ENCODE data around the gene OR52A1. TPM values are rescaled to one million over a fixed set of nuclear protein-coding genes. Genes with fewer than 3 reads are reported as not detected.

OR52A1 gene
- total RNA-seq, 2 experiments from 2014 or later: not detected

DNA sequence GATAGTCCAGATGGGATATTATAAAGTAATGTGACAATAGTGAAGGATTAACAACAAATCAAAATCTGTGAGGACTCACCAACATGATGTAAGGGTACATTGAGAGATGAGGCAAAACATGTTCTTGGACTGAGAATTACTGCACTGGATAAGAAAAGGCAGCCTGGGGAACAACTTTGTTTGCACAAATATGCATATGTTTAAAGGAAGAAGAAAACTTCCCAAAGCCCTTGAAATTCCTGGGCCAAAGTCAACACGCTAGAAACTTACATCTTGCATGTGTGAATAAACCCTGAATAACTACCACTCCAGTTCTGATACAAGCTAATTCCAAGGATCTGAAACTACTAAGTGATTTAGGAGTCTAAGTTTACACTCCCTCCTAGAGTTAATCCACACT, 17.5 kb downstream of the OR52A1 start:
- CTCF ChIA-PET: interaction anchor here (0.5 kb wide), 1 partner anchor 211 kb away, joined by 3 read pairs; no protein-coding TSS in a partner anchor
- POLR2A ChIA-PET: no interaction called here

DNA sequence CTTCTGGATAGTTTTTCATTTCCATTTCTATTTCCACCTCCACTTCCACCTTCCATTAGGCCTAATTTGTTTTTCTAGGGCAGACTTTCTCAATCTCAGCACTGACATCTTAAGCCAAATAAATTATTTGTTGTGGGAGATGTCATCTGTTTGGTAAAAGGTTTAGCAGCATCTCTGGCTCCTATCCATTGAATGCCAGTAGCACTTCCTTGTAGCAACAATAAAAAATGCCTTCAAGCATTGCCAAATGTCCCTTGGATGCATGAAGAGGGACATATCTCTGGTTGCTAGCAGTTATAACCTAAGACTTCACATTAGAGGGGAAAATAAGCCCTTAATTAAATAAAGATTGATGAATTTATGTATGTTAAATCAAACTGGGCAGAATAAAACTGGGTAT, 18.3 kb downstream of the OR52A1 start:
- ChIA-PET CTCF (no interaction called here), POLR2A (no interaction called here)

DNA sequence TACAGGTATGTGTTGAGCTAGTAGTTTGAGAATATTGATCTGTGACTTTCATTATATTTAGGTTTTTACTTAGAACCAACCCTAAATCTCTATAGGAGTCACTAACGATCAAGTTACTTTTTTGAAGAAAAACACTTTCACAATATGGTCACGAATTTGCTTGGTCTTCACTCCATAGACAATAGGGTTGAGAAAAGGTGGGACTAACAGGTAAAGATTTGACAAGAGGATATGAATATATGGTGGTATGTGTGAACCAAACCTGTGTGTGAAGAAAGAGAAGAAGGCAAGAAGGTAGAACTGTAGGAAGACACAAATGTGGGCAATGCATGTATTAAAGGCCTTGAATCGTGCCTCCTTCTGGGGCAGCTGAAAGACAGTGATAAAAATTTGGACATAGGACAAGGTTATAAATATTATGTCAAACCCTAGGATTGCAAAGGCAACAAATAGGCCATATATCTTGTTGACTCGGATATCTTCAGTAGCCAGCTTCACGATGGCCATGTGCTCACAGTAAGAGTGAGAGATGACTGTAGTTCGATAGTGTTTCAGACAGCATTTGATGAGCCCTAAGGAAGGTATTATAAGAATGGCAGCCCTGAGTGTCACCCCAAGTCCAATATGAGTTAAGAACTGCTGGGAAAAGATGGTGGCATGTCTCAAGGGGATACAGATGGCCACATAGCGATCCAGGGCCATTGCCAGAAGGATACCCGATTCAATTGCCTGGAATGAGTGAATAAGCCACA, 22.8 kb downstream of the OR52A1 start:
- ChIA-PET POLR2A (no interaction called here), CTCF (no interaction called here)

DNA sequence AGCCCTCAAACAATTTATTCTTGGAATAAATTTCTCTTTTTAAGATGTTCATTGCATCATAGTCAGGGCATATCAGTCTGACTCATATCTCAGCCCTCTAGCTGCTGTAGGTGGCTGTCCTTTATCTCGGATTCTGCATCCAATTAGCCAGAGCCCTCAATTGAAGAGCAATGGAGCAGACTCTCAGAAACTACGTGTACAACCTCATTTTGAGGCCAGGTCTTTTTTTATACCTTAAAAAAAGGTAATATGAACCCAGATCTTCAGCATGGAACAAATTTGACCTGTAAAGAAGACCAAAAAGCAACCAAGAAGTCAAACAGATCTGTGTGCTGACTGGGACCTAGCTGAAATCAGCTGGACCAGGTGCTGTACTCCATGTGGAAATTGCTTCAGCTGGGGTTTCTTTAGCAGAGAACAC, 25.1 kb downstream of the OR52A1 start:
- ChIA-PET CTCF (interaction anchor here (0.6 kb wide), 1 partner anchor 339 kb away, joined by 3 read pairs; no protein-coding TSS in a partner anchor), POLR2A (no interaction called here)

DNA sequence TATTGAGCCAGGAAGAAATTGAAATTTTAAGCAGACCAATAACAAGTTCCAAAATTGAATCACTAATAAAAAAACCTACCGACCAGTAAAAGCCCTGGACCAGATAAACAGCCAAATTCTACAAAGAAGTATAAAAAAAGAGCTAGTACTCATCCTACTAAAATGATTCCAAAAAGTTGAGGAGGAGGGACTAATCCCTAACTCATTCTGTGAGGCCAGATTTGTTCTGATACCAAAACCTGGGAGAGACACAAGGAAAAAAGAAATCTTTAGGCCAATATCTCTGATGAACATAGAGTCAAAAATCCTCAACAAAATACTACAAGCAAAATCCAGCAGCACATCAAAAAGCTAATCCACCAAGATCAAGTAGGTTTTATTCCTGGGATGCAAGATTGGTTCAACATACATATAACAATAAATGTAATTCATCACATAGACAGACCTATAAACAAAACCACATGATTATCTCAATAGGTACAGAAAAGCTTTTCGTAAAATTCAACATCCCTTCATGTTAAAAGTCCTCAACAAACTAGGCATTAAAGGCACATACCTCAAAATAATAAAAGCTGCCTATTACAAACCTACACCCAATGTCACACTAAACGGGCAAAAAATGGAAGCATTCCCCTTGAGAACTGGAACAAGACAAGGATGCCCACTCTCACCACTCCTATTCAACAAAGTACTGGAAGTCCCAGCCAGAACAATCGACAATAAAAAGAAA, 29.5 kb downstream of the OR52A1 start:
- CTCF ChIA-PET: no interaction called here
- POLR2A ChIA-PET: no interaction called here

DNA sequence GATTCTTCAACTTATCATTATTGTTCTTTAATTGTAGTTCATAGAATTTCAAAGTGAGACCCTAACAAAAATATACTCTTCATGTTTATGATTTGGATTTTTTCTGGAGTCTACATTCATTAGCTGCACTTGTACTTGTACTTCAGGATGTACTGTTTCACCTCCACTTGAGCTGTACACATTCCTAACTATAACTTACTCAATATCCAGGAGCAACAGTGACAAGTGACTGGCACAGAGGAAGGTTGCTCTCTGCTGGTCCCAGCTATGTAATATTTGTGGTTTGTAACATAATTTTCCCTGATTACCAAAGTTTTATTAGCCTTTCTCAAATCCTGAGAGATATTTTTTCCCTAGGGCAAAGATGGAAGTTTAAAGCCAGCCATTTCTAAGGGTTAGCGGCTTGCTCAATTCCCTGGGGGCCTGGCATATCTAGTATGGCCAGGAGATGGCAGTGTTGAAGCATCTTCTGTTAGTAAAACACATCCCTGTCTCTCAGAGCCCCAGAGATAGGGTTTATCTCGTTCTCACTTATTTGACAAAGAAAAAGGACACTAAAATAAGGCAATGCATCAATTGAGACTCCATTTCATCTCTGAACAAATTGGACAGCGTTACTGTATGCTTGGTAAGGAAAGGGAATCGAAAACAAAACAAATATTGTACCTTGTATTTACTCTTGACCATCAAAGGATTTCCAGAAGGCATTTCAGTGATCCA, 30.6 kb downstream of the OR52A1 start:
- POLR2A ChIA-PET: no interaction called here
- CTCF ChIA-PET: interaction anchor here (0.7 kb wide), 1 partner anchor 255 kb away, joined by 3 read pairs; no protein-coding TSS in a partner anchor

DNA sequence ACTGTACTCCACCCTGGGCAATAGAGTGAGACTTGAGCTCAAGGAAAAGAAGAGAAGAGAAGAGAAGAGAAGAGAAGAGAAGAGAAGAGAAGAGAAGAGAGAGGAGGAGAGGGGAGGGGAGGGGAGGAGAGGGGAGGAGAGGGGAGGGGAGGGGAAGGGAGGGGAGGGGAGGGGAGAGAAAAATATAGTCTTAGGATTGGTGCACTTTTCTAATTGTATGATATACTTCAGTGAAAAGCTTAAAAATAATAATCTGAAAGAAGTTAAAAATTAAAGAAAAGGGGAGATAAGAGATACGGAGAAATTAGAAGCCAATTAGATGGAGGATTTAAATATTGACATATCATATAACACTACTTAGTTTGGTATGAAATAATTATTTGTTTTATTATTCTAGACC, 35.7 kb downstream of the OR52A1 start:
- CTCF ChIA-PET: no interaction called here

DNA sequence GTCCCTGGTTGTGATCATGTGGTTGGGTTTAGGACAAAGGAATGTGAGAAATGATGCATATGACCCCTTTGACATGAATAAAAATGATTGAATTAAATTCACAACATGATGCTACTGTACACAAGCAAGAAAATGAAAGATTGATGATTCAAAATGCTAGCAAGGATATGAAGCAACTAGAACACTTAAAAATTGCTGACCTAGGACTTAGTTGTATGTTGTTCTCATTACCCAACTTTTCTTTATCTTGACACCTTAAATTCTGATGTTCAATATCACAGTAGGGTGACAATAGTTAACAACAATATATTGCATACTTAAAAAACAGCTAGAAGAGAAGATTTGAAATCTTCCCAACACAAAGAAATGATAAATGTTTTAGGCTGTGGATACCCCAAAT, 37.0 kb downstream of the OR52A1 start:
- CTCF ChIA-PET: no interaction called here
- POLR2A ChIA-PET: interaction anchor here (0.6 kb wide), 1 partner anchor 636 kb away, joined by 4 read pairs; no protein-coding TSS in a partner anchor

More for the DNA sequence above, 35.7 kb downstream of the OR52A1 start:
- POLR2A ChIA-PET: no interaction called here

DNA sequence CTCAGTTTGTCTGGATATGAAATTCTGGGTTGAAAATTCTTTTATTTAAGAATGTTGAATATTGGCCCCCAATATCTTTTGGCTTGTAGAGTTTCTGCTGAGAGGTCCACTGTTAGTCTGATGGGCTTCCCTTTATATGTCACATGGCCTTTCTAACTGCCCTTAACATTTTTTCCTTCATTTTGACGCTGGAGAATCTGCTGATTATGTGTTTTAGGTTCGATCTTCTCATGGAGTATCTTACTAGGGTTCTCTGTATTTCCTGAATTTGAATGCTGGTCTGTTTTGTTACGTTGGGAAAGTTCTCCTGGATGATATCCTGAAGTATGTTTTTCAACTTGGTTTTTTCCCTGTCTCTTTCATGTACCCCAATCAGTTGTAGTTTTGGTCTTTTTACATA, 39.2 kb downstream of the OR52A1 start:
- ChIA-PET CTCF (no interaction called here), POLR2A (interaction anchor here (0.6 kb wide), 1 partner anchor 1639 kb away, joined by 4 read pairs; no protein-coding TSS in a partner anchor)

DNA sequence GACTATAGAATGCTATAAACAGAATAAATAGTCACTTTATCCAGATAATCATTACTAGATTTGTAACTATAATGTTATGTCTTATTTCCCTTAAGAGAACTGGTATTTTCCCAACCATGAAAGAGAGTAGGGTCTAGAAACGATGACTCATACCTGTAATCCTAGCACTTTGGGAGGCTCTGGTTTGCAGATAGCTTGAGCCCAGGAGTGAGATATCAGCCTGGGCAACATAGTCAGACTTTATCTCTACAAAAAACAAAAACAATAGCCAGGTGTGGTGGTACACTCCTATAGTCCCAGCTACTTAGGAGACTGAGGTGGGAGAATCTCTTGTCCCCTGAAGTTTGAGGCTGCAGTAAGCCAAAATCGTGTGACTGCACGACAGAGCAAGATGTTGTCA, 47.3 kb downstream of the OR52A1 start:
- ChIA-PET POLR2A (no interaction called here), CTCF (no interaction called here)

DNA sequence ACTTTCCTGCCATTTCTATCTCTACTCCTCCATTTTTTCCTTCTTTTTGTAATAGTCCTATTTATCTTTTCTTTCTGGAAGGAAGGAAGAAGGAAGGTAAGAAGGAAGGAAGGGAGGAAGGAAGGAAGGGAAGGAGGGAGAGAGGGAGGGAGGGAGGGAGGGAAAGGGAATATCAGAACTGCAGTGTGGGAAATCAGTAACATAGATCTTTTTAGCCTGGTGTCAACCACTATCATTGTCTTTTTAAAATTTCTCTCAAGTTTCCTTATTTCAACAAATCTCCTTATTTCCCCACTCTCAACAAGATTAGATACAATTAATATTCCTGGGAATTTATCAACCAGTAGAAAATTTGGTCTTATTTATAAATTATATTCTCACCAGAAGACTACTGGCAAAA, 51.5 kb downstream of the OR52A1 start:
- POLR2A ChIA-PET: no interaction called here
- CTCF ChIA-PET: no interaction called here

DNA sequence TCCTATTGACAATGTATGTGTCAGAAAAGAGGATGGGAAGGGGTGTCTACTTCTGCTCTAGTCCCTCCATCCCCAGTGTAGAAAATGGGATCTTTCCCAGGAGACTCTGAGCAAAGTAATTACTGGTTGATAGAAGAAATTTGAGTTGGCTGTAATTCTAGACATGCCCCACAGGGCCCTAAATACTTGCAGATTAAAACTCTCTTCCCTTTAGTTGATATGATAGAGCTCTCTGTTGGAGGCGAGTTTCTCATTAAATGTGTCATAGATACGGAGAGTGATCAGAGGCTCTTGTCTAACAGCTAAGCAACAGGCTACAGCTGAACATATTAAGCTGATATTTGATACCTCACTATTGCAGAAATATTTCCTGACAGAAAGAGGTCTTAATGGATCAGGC, 52.3 kb downstream of the OR52A1 start:
- CTCF ChIA-PET: no interaction called here
- POLR2A ChIA-PET: no interaction called here

DNA sequence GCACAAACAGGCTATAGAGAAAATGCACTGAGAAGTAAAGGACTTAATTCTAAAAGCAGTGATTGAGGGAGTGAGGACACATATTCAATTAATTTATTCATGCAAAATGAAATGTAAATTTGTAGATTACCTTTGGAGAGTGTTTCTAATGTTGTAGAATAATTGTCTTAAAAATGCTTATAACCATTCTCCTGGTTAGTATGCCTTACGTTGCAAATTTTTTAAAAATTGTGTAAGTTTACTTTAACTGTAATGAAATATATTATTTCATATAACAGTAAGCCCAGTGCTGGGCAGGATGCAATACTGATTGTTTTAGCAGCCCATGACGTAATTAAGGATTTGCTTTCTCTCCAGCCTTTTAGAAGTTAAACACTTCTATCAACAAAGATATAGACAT, 58.5 kb downstream of the OR52A1 start:
- ChIA-PET CTCF (no interaction called here), POLR2A (no interaction called here)

Other genes with a start within 250 kb of the OR52A1 start
- gene OR51G2, start 235.4 kb downstream of the OR52A1 start, total RNA-seq: not detected
- gene OR51G1, start 230.4 kb downstream of the OR52A1 start, total RNA-seq: not detected
- not detected for gene OR51A4, start 207.2 kb downstream of the OR52A1 start, total RNA-seq
- gene OR51A2, start 199.0 kb downstream of the OR52A1 start, total RNA-seq: not detected
- not detected for gene OR51L1, start 159.9 kb downstream of the OR52A1 start, total RNA-seq
- not detected for gene OR52J3, start 108.2 kb downstream of the OR52A1 start, total RNA-seq
- not detected for gene OR52E2, start 95.1 kb downstream of the OR52A1 start, total RNA-seq
- gene OR52E1, start 85.2 kb downstream of the OR52A1 start, total RNA-seq: not detected
- not detected for gene OR52A5, start 16.4 kb downstream of the OR52A1 start, total RNA-seq
- not detected for gene OR51V1, start 45.9 kb upstream of the OR52A1 start, total RNA-seq
- gene HBB, start 72.3 kb upstream of the OR52A1 start, total RNA-seq: not detected
- not detected for gene HBD, start 79.7 kb upstream of the OR52A1 start, total RNA-seq
- gene HBG1, start 95.1 kb upstream of the OR52A1 start, total RNA-seq: not detected
- not detected for gene HBG2, start 100.0 kb upstream of the OR52A1 start, total RNA-seq
- gene HBE1, start 115.2 kb upstream of the OR52A1 start, total RNA-seq: not detected
- not detected for gene OR51B4, start 147.2 kb upstream of the OR52A1 start, total RNA-seq
- gene OR51B2, start 169.5 kb upstream of the OR52A1 start, total RNA-seq: not detected
- not detected for gene OR51B5, start 188.8 kb upstream of the OR52A1 start, total RNA-seq
- gene OR51B6, start 196.8 kb upstream of the OR52A1 start, total RNA-seq: not detected
- gene OR51M1, start 229.1 kb upstream of the OR52A1 start, total RNA-seq: not detected